HG02884 (cell line): Measurements from ENCODE around the gene UBE4B.
"Not testable (repeated sequence)": the region's sequence is repeated elsewhere in the genome, so short reads cannot be mapped to it uniquely, and the experiment has no call there.

ENCODE experiments used
- ATAC-seq: cut with Tn5 transposase; IDR thresholded peaks from one replicate; pipeline ENCODE4 v1.9.1; 2021; ENCODE audit warnings: mild to moderate bottlenecking, moderate library complexity; ENCODE audit not compliant: unreplicated experiment

Gene UBE4B

DNA sequence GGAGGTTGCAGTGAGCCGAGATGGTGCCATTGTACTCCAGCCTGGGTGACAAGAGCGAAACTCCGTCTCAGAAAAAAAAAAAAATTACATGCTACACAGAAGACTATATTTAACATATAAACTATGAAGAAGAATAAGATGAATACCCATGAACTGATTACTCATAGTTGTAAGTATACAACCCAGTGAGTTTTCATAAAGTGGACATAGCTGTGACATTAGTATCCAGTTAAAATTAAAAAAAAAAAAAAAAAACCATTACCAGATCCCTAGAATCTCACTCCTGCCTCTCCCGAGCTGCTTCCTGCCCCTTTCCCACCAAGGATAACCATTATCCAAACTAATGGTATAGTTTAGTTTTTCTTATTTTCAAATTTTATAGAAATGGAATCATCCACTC lies 37.4 kb downstream of the UBE4B start:
- no peak for ATAC-seq

GRCh38 chr1:10071640-10072039 lies 38.9 kb downstream of the UBE4B start:
- ATAC-seq = no peak

- not testable (repeated sequence) for ATAC-seq
These were observed 40.6 kb downstream of the UBE4B start for GRCh38 chr1:10073371-10073770.

GRCh38 chr1:10074059-10074851 lies 41.5 kb downstream of the UBE4B start:
- no peak for ATAC-seq

DNA sequence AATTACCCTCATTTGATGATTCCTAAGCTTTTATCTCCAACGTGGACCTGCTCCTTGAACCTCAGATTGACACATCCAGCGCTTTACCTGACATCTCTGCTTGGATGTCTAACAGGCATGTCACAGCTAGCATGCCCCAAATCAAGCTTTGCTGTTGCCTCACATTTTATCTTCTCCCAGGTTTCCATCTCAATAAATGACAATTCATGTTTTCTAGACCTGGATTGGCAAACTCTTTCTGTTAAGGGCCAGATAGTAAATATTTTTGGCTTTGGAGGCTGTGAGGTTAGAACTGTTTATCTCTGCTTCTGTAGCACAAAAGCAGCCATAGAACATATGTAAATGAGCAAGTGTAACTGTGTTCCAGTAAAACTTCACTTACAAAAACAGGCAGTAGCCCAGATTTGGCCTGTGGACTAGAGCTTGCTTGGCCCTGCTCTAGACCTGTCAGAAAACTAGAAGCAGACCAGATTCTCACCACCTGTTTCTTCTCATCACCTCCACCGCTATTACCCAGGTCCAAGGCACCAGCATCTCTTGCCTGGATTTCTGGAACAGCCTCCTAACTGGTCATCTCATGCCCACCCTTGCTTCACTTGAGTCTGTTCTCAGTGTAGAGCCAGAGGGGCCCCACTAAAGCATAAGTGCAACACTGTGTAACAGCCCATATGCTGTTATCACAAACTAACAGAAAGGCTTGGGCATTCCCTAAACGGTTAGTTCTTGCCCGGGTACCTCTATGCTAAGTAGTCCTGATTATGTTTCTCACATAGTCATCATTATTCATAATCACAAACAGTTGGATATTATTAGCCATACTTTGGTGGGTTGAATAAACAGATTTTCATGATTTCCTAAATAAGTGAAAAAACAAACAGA lies 42.3 kb downstream of the UBE4B start:
- no peak for ATAC-seq

GRCh38 chr1:10075732-10076131 lies 43.0 kb downstream of the UBE4B start:
- ATAC-seq = no peak

- no peak for ATAC-seq
These were observed 45.7 kb downstream of the UBE4B start for GRCh38 chr1:10078494-10078893.

- no peak for ATAC-seq
These were observed 47.8 kb downstream of the UBE4B start for GRCh38 chr1:10080523-10080922.

GRCh38 chr1:10082785-10083479 lies 50.2 kb downstream of the UBE4B start:
- ATAC-seq = no peak

GRCh38 chr1:10084045-10084444 lies 51.3 kb downstream of the UBE4B start:
- no peak for ATAC-seq

DNA sequence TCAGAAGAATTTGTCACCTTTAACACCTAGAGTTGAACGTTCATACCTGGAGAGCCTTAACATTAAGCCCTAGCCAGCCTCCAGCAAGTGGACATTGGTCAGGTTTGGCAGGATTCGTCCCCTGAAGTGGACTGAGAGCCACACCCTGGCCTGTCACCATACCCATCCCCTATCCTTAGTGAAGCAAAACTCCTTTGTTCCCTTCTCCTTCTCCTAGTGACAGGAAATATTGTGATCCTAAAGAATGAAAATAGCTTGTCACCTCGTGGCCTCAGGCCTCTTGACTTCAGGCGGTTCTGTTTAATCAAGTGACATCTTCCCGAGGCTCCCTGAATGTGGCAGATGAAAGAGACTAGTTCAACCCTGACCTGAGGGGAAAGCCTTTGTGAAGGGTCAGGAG lies 52.3 kb downstream of the UBE4B start:
- ATAC-seq = no peak

DNA sequence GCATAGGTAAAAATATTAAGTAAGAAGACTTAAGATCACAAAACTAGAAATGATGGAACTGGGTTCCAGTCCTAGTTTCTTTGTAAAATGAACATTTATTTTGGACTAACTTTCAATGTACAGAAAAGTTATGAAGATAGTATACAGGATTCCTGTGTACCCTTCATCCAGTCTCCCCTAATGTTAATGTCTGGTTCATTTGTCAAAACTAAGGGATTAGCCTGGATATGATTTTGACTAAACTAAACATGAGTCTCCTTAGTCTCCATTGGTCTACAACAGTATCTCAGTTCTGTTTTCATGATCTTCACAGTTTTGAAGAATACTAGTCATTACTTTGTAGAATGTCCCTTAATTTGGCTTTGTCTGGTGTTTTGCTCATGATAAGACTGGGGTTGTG lies 54.5 kb downstream of the UBE4B start:
- no peak for ATAC-seq

DNA sequence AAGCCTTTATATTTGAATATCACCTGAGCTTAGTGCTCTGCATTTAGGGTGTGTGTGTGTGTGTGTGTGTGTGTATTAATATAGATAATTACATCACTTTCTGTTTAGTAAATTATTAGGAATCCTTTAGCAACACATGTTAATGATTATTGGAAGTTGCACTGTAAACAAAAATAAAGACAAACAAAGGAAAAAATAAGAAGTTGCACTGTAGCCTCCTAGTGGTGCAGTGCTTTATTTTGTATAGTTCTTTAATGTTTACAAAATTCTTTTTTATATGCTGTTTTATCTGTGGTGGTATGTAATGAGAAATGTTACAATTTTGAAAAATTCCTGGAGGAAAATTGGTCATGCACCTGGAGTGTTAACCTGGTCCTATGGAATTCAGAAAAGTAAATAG lies 69.2 kb downstream of the UBE4B start:
- ATAC-seq = no peak

DNA sequence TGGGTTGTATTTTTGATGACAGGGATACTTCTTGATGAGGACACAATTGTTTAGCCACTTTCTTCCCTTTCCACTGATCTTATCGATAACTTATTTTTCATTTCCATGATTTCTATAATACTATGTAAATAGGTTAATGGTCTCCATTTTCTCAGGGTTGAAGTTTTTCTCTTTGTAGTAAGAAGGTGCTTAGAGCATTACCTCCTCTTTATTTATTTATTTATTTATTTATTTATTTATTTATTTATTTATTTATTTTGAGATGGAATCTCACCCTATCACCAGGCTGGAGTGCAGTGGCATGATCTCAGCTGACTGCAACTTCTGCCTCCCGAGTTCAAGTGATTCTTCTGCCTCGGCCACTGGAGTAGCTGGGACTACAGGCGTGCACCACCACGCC lies 70.4 kb downstream of the UBE4B start:
- ATAC-seq = no peak

GRCh38 chr1:10104834-10105233 lies 72.1 kb downstream of the UBE4B start:
- no peak for ATAC-seq

DNA sequence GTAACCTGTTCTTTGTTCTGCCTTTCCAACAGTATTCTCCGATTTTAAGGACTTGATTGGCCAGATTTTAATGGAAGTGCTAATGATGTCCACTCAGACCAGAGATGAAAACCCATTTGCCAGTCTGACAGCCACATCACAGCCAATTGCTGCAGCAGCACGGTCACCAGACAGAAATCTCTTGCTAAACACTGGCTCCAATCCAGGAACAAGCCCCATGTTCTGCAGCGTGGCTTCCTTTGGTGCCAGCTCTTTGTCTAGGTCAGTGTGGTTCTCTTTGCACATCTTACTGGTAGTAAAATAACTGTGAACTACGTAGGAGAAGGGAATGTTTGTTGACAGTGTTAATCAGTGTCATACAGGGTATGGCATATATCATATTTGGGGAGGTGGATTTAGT lies 72.7 kb downstream of the UBE4B start:
- ATAC-seq = no peak

DNA sequence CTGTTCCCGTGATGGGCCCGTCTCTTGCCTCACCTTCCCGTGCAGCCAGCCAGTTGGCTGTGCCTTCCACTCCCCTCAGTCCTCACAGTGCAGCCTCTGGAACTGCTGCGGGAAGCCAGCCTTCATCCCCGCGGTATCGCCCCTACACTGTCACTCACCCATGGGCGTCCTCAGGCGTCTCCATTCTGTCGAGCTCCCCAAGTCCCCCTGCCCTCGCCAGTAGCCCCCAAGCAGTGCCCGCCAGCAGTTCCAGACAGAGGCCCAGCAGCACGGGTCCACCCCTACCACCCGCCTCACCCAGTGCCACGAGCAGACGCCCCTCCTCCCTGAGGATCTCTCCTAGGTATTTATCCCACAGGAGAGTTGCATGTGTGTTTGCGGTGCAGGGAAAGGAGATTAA lies 73.5 kb downstream of the UBE4B start:
- ATAC-seq = no peak

- no peak for ATAC-seq
These were observed 74.2 kb downstream of the UBE4B start for GRCh38 chr1:10106756-10107475.

- ATAC-seq = not testable (repeated sequence)
These were observed 74.7 kb downstream of the UBE4B start for GRCh38 chr1:10107476-10107847.

DNA sequence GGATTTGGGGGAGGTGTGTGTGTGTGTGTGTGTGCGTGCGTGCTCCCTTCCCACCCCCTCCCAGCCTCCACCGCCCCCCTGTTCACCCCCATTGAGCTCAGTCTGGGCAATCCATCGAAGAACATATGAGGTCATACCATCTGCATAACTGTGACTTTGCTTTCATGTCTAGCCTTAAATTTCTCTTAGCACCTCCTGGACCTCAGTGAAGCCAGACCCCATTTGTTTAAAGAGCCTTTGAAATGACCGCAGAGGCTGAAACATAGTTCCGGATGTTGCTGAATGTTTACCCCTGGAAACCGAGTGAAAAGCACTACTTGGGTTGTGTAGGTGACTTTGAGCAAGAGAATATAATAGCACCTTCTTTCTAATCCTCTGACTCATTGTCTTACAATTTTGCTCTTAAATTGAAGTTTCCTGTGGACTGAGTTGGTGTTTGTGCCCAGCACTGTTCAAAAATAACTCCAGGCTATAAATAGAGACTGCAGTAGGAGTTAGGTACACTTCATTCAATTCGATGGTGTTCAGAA lies 75.4 kb downstream of the UBE4B start:
- no peak for ATAC-seq
